Stimulated activated naive B cell treated with anti-CD40 and anti-IgM and Interleukin-4, amounts not matched to agents 10 μg/mL and 1 μg/mL and 100 μg/mL, for 72 hours (primary cell): ENCODE data around the gene CNPY1.

Experiments
- ATAC-seq, 2 donors: fragments of 150-1000 bp; cut with Tn5 transposase; replicated peaks; 2 replicates each; pipeline ENCODE4 v1.10.0; 2021; ENCODE audit warnings: moderate library complexity in 1 of 2
- DNase-seq: peaks from one replicate; pipeline ENCODE4 v3.0.0; 2021
- H3K27ac Mint-ChIP-seq: one replicate; pipeline ENCODE4 v1.8.0; 2022; ENCODE audit warnings: mild to moderate bottlenecking, mixed read lengths
- H3K27me3 Mint-ChIP-seq, 2 donors: one replicate each; pipeline ENCODE4 v1.8.0; 2022; ENCODE audit warnings: mixed read lengths in 2 of 2
- H3K36me3 Mint-ChIP-seq, 2 donors: one replicate each; pipeline ENCODE4 v1.8.0; 2022; ENCODE audit warnings: mixed read lengths in 2 of 2, mild to moderate bottlenecking in 1 of 2
- H3K4me1 Mint-ChIP-seq, 2 donors: one replicate each; pipeline ENCODE4 v1.8.0; 2022; ENCODE audit warnings: mixed read lengths in 2 of 2, mild to moderate bottlenecking in 1 of 2
- H3K4me3 Mint-ChIP-seq, 2 donors: one replicate each; pipeline ENCODE4 v1.8.0; 2022; ENCODE audit warnings: mild to moderate bottlenecking in 2 of 2, mixed read lengths in 2 of 2, moderate library complexity in 1 of 2
- H3K9me3 Mint-ChIP-seq, 2 donors: one replicate each; pipeline ENCODE4 v1.8.0; 2022; ENCODE audit warnings: mixed read lengths in 2 of 2, mild to moderate bottlenecking in 1 of 2

Gene CNPY1

DNA sequence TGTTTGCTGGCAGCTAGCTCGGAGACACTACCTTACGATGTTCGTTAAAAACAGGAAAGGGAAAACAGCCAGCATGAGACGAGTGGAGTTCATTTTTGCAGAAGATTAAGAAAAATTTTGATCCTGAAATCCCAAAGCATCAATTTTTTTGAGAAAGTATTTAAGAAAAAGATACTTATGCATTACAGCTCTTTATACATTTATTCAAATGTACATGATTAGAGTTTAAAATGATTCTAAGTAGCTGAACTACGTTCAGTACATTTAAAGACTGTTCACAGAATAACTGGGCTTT is 34.7 kb downstream of the CNPY1 start:
- ATAC-seq = no peak
- H3K27ac Mint-ChIP-seq = no peak overlapping the region
- H3K36me3 Mint-ChIP-seq = peaks cover 4 to 5% of the 10 kb centered on the region in 2 donors
- peaks cover 60 to 86% of the 10 kb centered on the region in 2 donors for H3K27me3 Mint-ChIP-seq
- H3K4me3 Mint-ChIP-seq = no peak overlapping the region
- peaks cover 0 to 3% of the 10 kb centered on the region in 2 donors for H3K9me3 Mint-ChIP-seq
- DNase-seq = no peak
- peaks cover 16 to 20% of the 10 kb centered on the region in 2 donors for H3K4me1 Mint-ChIP-seq

DNA sequence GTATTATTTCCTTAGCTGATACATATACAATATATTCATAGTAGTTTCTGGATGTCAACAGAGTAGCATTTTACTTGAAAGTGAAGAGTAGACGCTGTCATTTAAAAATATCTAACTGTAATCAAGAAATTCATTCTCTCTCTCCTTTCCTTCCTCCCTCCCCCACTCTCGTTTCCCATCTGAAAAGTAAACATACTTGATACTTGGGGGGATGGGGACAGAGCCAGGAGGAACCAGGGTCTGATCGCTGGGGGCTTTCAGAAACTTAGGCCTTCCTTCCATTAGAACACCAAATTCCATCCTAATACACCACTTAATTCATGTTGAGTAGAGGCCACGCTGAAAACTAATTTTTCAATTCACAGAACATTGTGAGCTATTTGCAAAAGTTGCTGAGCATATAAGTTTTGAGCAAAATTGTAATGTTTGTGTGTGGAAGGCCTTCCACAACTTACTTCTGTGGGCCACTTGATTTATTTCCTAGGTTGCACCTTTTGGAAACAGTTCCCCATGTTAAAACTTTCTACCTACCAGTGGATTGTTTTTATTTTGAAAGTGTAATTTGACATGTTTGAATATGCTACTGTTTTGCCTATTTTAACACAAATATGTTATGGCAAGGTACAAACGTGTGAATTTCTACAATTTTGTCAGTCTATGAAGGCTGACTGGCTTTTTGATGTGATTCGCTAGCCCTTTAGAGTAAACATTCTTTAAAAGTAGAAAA is 35.2 kb downstream of the CNPY1 start:
- DNase-seq = no peak
- no peak for ATAC-seq
- no peak overlapping the region for H3K4me3 Mint-ChIP-seq
- peaks cover 4 to 5% of the 10 kb centered on the region in 2 donors for H3K36me3 Mint-ChIP-seq
- peaks cover 16 to 25% of the 10 kb centered on the region in 2 donors for H3K4me1 Mint-ChIP-seq
- peaks cover 60 to 84% of the 10 kb centered on the region in 2 donors for H3K27me3 Mint-ChIP-seq
- peaks cover 0 to 3% of the 10 kb centered on the region in 2 donors for H3K9me3 Mint-ChIP-seq
- peak overlapping the region; percentile 81 for H3K27ac Mint-ChIP-seq

- H3K4me3 Mint-ChIP-seq = peak overlapping the region; percentile 65 to 70
- peaks cover 4 to 5% of the 10 kb centered on the region in 2 donors for H3K36me3 Mint-ChIP-seq
- H3K27ac Mint-ChIP-seq = peak overlapping the region; percentile 85
Measured at GRCh38 chr7:155509725-155510551, 36.4 kb downstream of the CNPY1 start.

GRCh38 chr7:155509359-155509724 is 37.0 kb downstream of the CNPY1 start:
- H3K9me3 Mint-ChIP-seq = peaks cover 0 to 3% of the 10 kb centered on the region in 2 donors
- H3K4me3 Mint-ChIP-seq = peak overlapping the region; percentile 43 to 61
- H3K4me1 Mint-ChIP-seq = peaks cover 16 to 26% of the 10 kb centered on the region in 2 donors
- H3K36me3 Mint-ChIP-seq = peaks cover 4 to 5% of the 10 kb centered on the region in 2 donors
- ATAC-seq (no peak), DNase-seq (no peak)
- H3K27ac Mint-ChIP-seq = peak overlapping the region; percentile 56
- H3K27me3 Mint-ChIP-seq = peaks cover 56 to 81% of the 10 kb centered on the region in 2 donors

More at GRCh38 chr7:155509725-155510551, 36.4 kb downstream of the CNPY1 start:
- ATAC-seq = no peak
- peaks cover 16 to 26% of the 10 kb centered on the region in 2 donors for H3K4me1 Mint-ChIP-seq
- H3K9me3 Mint-ChIP-seq = peaks cover 0 to 3% of the 10 kb centered on the region in 2 donors
- H3K27me3 Mint-ChIP-seq = peaks cover 54 to 82% of the 10 kb centered on the region in 2 donors
- no peak for DNase-seq

- Mint-ChIP-seq H3K4me3 (peak overlapping the region; percentile 43 to 61), H3K4me1 (peaks cover 16 to 26% of the 10 kb centered on the region in 2 donors), H3K27ac (peak overlapping the region; percentile 73), H3K36me3 (peaks cover 4 to 5% of the 10 kb centered on the region in 2 donors), H3K27me3 (peaks cover 56 to 75% of the 10 kb centered on the region in 2 donors), H3K9me3 (peaks cover 0 to 3% of the 10 kb centered on the region in 2 donors)
- ATAC-seq (no peak), DNase-seq (no peak)
Measured at GRCh38 chr7:155508376-155509358, 37.7 kb downstream of the CNPY1 start.

GRCh38 chr7:155507576-155507975 is 38.8 kb downstream of the CNPY1 start:
- Mint-ChIP-seq H3K4me1 (peaks cover 16 to 26% of the 10 kb centered on the region in 2 donors), H3K27ac (no peak overlapping the region), H3K36me3 (peaks cover 4 to 5% of the 10 kb centered on the region in 2 donors), H3K27me3 (peaks cover 65 to 81% of the 10 kb centered on the region in 2 donors), H3K4me3 (no peak overlapping the region), H3K9me3 (peaks cover 0 to 3% of the 10 kb centered on the region in 2 donors)
- DNase-seq (no peak), ATAC-seq (no peak)

DNA sequence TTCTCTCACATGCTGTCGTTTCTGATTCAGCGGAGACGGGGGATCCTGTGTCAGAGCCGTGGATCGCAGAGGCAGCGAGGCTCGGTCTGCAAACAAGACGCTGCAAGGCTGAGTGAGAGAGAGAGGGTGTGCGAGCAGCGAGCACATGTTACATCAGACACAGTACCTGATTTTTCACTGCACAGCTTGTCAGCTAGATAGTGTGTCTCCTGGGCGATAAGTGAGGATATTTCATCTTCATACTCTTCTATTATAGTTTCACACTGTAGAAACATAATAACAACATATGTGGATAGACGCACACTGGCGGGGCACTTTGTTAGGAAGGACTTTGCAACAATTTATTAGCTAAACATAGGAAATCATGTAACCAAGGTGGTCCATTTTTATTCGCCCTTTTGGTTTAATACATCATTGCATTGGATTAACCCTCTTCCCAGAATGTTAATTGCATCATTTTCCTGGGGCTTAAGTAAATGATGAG is 39.5 kb downstream of the CNPY1 start:
- DNase-seq (no peak), ATAC-seq (no peak)
- Mint-ChIP-seq H3K36me3 (peaks cover 4 to 5% of the 10 kb centered on the region in 2 donors), H3K27me3 (peaks cover 68 to 81% of the 10 kb centered on the region in 2 donors), H3K9me3 (peaks cover 0 to 3% of the 10 kb centered on the region in 2 donors), H3K4me1 (peaks cover 16 to 26% of the 10 kb centered on the region in 2 donors), H3K27ac (peak overlapping the region; percentile 54), H3K4me3 (no peak overlapping the region)

DNA sequence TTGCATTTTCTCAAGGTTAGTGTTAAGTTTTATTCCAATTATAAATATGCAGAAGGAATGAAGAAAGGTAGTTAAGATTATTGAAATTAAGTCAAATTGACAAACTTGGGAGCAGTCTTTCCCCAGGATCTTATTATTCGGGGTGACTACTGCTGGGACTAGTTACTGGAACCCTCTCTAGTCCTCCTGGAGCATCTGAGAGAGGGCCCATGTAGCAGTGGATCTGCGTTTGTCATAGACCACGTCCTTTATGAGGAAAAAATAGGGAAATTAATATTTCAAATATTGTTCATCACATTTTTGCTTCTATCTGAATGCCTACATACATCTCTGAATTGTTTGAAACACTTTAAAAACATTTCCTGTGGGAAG is 41.0 kb downstream of the CNPY1 start:
- H3K27me3 Mint-ChIP-seq = peaks cover 70 to 79% of the 10 kb centered on the region in 2 donors
- H3K9me3 Mint-ChIP-seq = peaks cover 0 to 3% of the 10 kb centered on the region in 2 donors
- ATAC-seq = no peak
- H3K27ac Mint-ChIP-seq = no peak overlapping the region
- no peak overlapping the region for H3K4me3 Mint-ChIP-seq
- peaks cover 4 to 5% of the 10 kb centered on the region in 2 donors for H3K36me3 Mint-ChIP-seq
- no peak for DNase-seq
- H3K4me1 Mint-ChIP-seq = peaks cover 16 to 26% of the 10 kb centered on the region in 2 donors

DNA sequence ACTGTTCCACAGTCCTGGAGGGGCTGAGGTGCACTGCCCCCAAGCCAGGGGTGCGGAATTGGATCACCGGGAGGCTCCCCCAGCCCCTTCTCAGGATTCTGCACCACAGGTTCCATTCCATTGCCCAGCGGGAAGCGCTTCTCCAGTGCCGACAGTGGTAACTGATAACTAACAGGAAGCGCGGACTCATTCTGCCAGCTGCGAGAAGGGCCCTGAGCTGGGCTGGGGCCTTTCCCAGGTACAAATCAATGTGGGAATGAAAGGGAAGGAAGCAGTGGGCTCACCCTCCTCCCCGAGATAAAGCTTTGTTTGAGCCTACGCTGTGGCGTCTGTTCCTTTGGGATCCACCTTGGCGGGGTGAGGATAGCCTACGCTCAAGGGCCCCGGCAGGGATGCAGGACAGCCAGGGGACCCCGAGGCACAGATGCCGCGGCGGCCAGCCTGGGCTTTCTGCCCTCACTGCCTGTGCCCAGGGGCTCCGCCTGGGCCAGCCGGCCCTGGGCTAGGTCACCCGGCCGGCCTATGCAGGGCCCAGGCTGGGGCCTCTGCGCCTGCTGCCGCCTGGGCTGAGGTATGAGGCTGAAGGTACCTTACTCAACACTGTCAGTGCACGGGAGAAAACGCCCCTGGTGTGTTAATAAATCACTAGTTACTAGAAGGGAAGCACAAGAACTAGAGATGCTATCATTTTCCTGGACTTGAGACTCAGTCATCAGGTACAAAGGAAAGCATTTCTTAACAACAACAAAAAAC is 49.0 kb downstream of the CNPY1 start:
- Mint-ChIP-seq H3K4me3 (no peak overlapping the region), H3K27me3 (peaks cover 45 to 54% of the 10 kb centered on the region in 2 donors), H3K27ac (no peak overlapping the region), H3K36me3 (no peaks in the 10 kb centered on the region), H3K4me1 (no peaks in the 10 kb centered on the region), H3K9me3 (no peaks in the 10 kb centered on the region)
- DNase-seq = no peak
- no peak for ATAC-seq

- Mint-ChIP-seq H3K4me1 (peaks cover 6 to 8% of the 10 kb centered on the region in 2 donors), H3K9me3 (peaks cover 2 to 4% of the 10 kb centered on the region in 2 donors), H3K36me3 (peaks cover 2 to 7% of the 10 kb centered on the region in 2 donors), H3K4me3 (no peak overlapping the region), H3K27ac (no peak overlapping the region), H3K27me3 (peaks cover 51 to 56% of the 10 kb centered on the region in 2 donors)
- DNase-seq (no peak), ATAC-seq (no peak)
Measured at GRCh38 chr7:155496267-155497005, 49.9 kb downstream of the CNPY1 start.

GRCh38 chr7:155495440-155496248 is 50.7 kb downstream of the CNPY1 start:
- H3K27me3 Mint-ChIP-seq = peaks cover 44 to 57% of the 10 kb centered on the region in 2 donors
- no peak for ATAC-seq
- peaks cover 12 to 16% of the 10 kb centered on the region in 2 donors for H3K4me1 Mint-ChIP-seq
- H3K4me3 Mint-ChIP-seq = no peak overlapping the region
- H3K36me3 Mint-ChIP-seq = peaks cover 5 to 12% of the 10 kb centered on the region in 2 donors
- H3K27ac Mint-ChIP-seq = no peak overlapping the region
- H3K9me3 Mint-ChIP-seq = peaks cover 4% of the 10 kb centered on the region in 2 donors
- DNase-seq = no peak

GRCh38 chr7:155494551-155494950 is 51.8 kb downstream of the CNPY1 start:
- peaks cover 13 to 27% of the 10 kb centered on the region in 2 donors for H3K4me1 Mint-ChIP-seq
- H3K27ac Mint-ChIP-seq = no peak overlapping the region
- H3K4me3 Mint-ChIP-seq = no peak overlapping the region
- DNase-seq (no peak), ATAC-seq (no peak)
- peaks cover 39 to 62% of the 10 kb centered on the region in 2 donors for H3K27me3 Mint-ChIP-seq
- peaks cover 5 to 12% of the 10 kb centered on the region in 2 donors for H3K36me3 Mint-ChIP-seq
- H3K9me3 Mint-ChIP-seq = peaks cover 4% of the 10 kb centered on the region in 2 donors
